Activated T-cell treated with anti-CD3 and anti-CD28 coated beads, Interleukin-2, amount 50 U/mL, for 4 hours (primary cell): ENCODE data around the gene EFHC2. TPM values are rescaled to one million over a fixed set of nuclear protein-coding genes. Genes with fewer than 3 reads are reported as not detected.

Source experiments
- ATAC-seq, 2 donors: fragments of 200-7000 bp; cut with Tn5 transposase; one replicate each; pipeline ENCODE4 v1.10.0; 2021
- DNase-seq: peaks from one replicate; pipeline ENCODE4 v3.0.0-alpha.2; 2020
- H3K27me3 Mint-ChIP-seq: one replicate; pipeline ENCODE4 v1.8.0; 2021; ENCODE audit warnings: low read depth, mixed read lengths
- H3K36me3 Mint-ChIP-seq: one replicate; pipeline ENCODE4 v1.8.0; 2022; ENCODE audit warnings: mixed read lengths; ENCODE audit not compliant: insufficient read depth
- H3K4me1 Mint-ChIP-seq: one replicate; pipeline ENCODE4 v1.8.0; 2021; ENCODE audit warnings: low read depth, mixed read lengths
- H3K4me3 Mint-ChIP-seq: one replicate; pipeline ENCODE4 v1.8.0; 2021; ENCODE audit warnings: mild to moderate bottlenecking, moderate library complexity, mixed read lengths
- H3K9me3 Mint-ChIP-seq: one replicate; pipeline ENCODE4 v1.8.0; 2021; ENCODE audit warnings: mixed read lengths
- total RNA-seq, 3 donors: library from RNA; stranded (reverse); gene quantifications; one replicate each; pipeline ENCODE4 v1.2.1, GENCODE V29; 2021

The EFHC2 gene
- total RNA-seq, 3 donors from 2014 or later: 0.11 TPM; not detected in 2

DNA sequence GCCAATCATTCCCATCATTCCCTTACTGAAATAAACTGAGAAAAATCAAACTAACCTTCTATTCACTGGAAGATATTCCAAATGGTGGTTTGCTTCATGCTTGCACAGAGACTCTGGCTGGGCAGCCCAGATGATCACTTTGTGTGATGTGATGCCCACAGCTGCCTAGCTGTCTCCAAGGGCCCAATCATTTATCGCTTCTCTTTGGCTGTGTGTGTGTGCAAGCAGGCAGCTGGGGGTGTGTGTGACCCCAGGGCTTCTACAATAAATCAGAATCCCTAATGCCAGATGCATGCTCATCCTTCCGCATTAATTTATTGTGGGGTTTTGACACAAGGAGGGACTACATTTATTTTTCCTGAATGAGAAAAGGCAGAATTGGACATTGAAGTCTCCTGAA is 230.1 kb downstream of the EFHC2 start:
- DNase-seq (no peak), ATAC-seq (no peak)
- H3K27me3 Mint-ChIP-seq: no peaks in the 10 kb centered on the region
- no peaks in the 10 kb centered on the region for H3K4me1 Mint-ChIP-seq
- H3K36me3 Mint-ChIP-seq: no peaks in the 10 kb centered on the region
- H3K9me3 Mint-ChIP-seq: no peaks in the 10 kb centered on the region
- no peak overlapping the region for H3K4me3 Mint-ChIP-seq

- peaks cover 9% of the 10 kb centered on the region for H3K9me3 Mint-ChIP-seq
- H3K36me3 Mint-ChIP-seq: no peaks in the 10 kb centered on the region
- no peak for ATAC-seq
- no peak overlapping the region for H3K4me3 Mint-ChIP-seq
- H3K27me3 Mint-ChIP-seq: no peaks in the 10 kb centered on the region
- no peak for DNase-seq
- H3K4me1 Mint-ChIP-seq: no peaks in the 10 kb centered on the region
Observed at GRCh38 chrX:44106864-44107263, 236.6 kb downstream of the EFHC2 start.

- peaks cover 9% of the 10 kb centered on the region for H3K9me3 Mint-ChIP-seq
- H3K27me3 Mint-ChIP-seq: no peaks in the 10 kb centered on the region
- ATAC-seq (no peak), DNase-seq (no peak)
- no peak overlapping the region for H3K4me3 Mint-ChIP-seq
- no peaks in the 10 kb centered on the region for H3K36me3 Mint-ChIP-seq
- no peaks in the 10 kb centered on the region for H3K4me1 Mint-ChIP-seq
Observed at GRCh38 chrX:44105228-44105913, 238.1 kb downstream of the EFHC2 start.

GRCh38 chrX:44104699-44105098 is 238.8 kb downstream of the EFHC2 start:
- Mint-ChIP-seq H3K4me1 (no peaks in the 10 kb centered on the region), H3K27me3 (no peaks in the 10 kb centered on the region), H3K4me3 (no peak overlapping the region), H3K9me3 (peaks cover 9% of the 10 kb centered on the region), H3K36me3 (no peaks in the 10 kb centered on the region)
- ATAC-seq: no peak
- no peak for DNase-seq

DNA sequence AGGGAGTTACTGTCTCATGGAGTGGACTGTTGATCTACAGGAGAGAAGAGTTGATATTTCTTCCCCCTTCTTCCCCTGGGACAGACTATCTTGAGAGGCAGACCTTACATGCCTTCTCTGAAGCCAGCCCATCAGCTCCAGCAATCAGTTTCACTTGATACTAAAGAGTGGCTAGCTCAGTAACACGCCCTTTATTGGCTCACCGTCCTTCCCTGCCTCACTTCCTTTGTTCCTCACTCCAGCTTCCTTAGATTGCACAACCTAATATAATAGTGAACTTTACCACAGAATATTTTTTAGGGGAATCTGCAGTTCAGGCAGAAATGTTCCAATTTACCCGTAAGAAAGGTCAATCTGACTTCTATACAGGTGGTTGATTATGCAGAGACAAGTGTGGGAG is 242.2 kb downstream of the EFHC2 start:
- Mint-ChIP-seq H3K4me3 (no peak overlapping the region), H3K27me3 (no peaks in the 10 kb centered on the region), H3K4me1 (no peaks in the 10 kb centered on the region), H3K9me3 (peaks cover 1% of the 10 kb centered on the region), H3K36me3 (no peaks in the 10 kb centered on the region)
- no peak for DNase-seq
- no peak for ATAC-seq

GRCh38 chrX:44099366-44099765 is 244.1 kb downstream of the EFHC2 start:
- H3K4me3 Mint-ChIP-seq: no peak overlapping the region
- H3K27me3 Mint-ChIP-seq: no peaks in the 10 kb centered on the region
- H3K4me1 Mint-ChIP-seq: no peaks in the 10 kb centered on the region
- DNase-seq (no peak), ATAC-seq (no peak)
- H3K9me3 Mint-ChIP-seq: no peaks in the 10 kb centered on the region
- H3K36me3 Mint-ChIP-seq: no peaks in the 10 kb centered on the region

Other genes starting within 250 kb of the EFHC2 start
- gene FUNDC1, start 199.2 kb upstream of the EFHC2 start, total RNA-seq: 10 to 100 TPM in 2 of 3 donors, 1 to 10 TPM in 1; 9.4 to 11.8 (median 10.2) TPM